GM18505 (cell line): ENCODE data around the gene KRTAP20-4.

Source experiments
- ATAC-seq: cut with Tn5 transposase; IDR thresholded peaks from one replicate; pipeline ENCODE4 v1.9.1; 2021; ENCODE audit not compliant: unreplicated experiment
- POLR2A ChIP-seq: IDR thresholded peaks from 4 replicates; pipeline ENCODE4 v1.6.1; 2011; ENCODE audit warnings: borderline replicate concordance; ENCODE audit not compliant: insufficient read depth, insufficient read length; ENCODE audit errors: extremely low read depth

KRTAP20-4 gene

DNA sequence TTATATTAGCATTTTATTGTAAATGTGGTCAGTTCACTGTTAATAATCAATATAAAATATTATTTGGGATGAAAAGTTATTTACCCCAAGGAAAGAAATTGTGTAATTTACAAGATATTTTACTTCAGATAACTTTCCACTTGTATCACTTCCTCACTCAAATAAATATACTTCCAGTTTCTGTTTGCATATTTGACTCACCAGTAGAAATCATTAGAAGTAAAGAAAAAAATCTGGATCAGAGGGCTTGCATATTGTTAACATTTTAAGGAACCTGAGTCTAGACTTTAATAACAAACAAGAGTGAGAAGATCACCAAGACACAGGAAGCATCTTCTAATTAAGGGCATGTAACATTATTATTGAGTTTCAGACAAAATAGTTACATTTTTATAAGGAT, 347 bp upstream of the KRTAP20-4 start:
- no peak for TF ChIP-seq POLR2A

DNA sequence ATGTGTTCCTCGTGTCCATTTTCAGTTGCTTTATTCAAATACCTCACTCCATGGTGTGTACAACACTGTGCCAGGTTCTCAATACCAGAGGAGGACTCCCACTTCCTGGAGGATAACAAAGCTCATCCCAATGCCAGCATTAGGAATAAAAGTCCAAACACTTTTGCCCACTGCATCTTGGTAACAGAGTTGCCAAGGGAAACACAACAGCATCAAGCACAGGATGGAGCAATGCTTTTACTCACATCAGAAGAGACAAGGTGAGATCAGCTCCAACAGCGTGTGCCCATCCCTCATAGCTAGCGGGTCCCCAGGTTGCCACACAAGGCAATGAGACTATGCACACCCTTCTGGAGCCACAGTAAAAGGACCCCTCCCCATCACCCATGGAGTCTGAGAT, 2.9 kb downstream of the KRTAP20-4 start:
- TF ChIP-seq POLR2A, result no peak
- ATAC-seq, result no peak

More for the DNA sequence above, 347 bp upstream of the KRTAP20-4 start:
- no peak for ATAC-seq

DNA sequence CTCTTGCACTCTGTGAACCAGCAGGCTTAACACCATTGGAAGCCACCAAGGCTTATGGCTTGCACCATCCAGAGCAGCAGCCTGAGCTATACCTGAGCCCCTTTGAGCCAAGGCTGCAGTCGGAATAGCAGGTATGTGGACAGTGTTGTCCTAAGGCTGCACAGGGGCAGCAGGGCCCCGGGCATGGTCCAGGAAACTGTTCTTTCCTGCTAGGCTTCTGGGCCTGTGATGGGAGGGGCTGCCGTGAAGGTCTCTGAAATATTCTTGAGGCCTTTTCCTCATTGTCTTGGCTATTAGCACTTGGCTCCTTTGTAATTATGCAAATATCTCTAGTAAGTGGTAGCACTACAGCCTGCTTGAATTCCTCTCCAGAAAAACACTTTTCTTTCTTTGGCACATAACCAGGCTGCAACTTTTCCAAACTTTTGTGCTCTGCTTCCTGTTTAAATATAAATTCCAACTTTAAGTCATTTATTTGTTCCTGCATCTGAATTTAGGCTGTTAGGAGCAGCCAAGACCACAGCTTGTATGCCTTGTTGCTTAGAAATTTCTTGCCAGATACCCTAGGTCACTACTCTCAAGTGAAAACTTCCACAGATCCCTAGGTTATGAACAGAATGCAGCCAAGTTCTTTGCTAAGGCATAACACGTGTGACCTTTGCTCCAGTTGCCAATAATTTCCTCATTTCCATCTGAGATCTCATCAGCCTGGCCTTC, 5.2 kb downstream of the KRTAP20-4 start:
- no peak for ATAC-seq
- no peak for TF ChIP-seq POLR2A

DNA sequence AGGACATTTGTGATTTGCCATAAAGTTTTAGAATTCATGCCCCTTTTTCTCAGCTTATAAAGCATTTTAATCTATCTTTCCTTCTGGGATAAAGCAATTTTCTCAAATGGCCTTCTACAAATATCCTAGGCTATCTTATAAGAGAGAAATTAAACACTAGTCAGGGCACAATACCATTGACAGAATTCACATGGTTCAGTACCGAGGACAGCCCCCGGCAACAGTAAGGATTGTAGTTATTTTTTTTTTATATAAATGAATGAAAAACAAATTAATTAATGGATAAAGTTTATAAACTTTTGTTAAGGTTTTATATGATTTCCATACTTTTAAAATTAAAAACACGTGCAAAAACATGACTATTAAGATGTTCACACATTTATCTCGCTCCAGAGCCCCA, 7.7 kb downstream of the KRTAP20-4 start:
- no peak for ATAC-seq
- TF ChIP-seq POLR2A, result no peak

DNA sequence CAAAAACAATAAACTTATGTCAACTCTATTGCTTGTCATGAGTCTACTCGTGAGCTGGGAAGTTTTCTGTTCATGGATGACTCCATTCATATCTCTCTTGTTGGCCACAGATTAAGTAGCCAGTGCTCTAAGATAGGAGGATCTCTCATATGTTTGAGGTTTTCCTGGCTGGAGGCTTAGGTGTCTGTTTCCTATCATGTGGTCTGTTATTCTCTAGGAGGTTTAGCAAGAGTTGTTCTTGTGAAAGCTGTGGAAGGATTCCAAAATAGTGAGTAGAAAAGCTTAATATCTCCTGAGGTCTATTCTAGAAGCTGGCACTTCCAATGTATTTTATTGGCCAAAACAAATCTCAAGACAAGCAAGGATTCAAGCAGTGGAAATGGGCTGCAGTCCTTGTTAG, 8.8 kb downstream of the KRTAP20-4 start:
- no peak for ATAC-seq
- TF ChIP-seq POLR2A, result no peak

DNA sequence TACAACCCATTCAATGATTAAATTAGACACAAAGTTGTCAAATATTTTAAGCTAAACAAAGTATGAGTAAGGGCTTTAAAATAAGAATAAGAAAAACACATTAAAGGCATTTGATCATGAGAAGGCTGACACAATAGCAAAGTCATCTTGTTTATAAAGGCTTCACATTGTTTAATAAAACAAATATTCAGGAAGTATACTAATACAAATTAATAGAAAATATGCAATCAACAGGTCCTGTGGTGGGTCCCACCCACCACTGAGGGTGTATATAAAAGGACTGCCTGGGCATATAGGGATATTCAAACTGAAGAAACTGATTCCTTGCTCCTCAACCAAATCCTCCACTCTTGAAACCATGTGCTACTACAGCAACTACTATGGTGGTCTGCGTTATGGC, 14.5 kb downstream of the KRTAP20-4 start, which contains the start of gene KRTAP20-2:
Gene KRTAP20-2, plus strand, starts transcription at position 301 of the 400 bp plus-strand sequence. Its CDS starts 58 bp downstream, at position 359.
- no peak for ATAC-seq
- TF ChIP-seq POLR2A, result no peak

DNA sequence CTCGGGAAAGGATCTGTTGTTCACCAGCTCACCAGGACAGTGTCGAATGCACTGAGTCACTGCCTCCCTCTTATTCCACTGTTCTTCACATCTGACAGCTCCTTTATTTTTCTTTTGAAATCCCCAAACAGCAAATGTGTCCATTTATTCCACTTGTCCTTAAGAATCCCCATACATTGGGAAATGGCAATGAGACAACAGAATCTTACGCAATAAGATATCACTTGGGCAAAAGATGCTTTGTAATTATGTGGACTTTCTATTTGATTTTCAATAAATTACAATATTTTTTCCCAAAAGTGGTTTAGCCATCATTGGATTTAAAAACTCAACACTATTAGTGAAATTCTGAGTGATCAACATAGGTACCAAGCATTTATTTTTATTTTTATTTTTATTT, 18.3 kb downstream of the KRTAP20-4 start:
- no peak for ATAC-seq
- TF ChIP-seq POLR2A, result no peak

DNA sequence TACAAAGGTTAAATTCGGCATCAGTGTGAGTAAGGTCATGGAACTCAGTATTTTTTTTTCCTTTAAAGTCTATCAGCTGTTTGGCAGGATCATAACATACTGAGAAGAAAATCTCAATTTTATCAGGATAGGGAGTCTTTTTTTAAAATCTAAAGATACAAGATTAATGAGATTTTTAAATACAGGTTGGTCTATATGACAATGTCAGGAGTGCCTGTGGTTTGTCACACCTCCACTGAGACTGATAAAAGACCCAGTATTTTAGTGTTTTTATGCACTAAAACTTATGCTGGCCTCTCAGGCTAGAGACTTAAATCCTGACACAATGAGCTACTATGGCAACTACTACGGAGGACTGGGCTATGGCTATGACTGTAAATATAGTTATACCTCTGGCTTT, 22.1 kb downstream of the KRTAP20-4 start, which contains the start of gene KRTAP20-3:
Gene KRTAP20-3, plus strand, starts transcription at position 301 of the 400 bp plus-strand sequence.
- no peak for TF ChIP-seq POLR2A
- no peak for ATAC-seq

DNA sequence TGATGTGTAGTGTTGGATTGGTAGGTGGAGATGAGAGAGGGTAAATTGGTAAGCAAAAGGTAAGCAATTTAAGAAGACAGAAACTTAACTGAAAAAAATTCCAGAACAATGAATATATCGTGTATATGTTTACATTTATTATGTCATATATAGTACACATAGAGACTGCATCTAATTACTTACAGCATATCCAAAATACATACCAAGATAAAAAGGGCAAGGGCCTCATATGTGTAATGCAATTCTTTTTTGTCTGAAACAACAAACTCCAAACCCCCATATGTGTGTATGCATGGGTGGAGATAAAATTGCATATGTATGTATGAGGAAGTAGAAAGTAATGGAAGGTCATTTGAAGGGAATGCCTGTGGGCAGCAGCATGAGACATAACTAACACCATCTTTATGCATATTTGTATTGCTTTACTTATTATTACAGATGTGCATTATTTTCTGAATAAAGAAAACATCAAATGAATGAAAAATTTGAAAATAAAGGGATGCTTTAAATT, 26.5 kb downstream of the KRTAP20-4 start:
- no peak for TF ChIP-seq POLR2A
- ATAC-seq, result no peak

DNA sequence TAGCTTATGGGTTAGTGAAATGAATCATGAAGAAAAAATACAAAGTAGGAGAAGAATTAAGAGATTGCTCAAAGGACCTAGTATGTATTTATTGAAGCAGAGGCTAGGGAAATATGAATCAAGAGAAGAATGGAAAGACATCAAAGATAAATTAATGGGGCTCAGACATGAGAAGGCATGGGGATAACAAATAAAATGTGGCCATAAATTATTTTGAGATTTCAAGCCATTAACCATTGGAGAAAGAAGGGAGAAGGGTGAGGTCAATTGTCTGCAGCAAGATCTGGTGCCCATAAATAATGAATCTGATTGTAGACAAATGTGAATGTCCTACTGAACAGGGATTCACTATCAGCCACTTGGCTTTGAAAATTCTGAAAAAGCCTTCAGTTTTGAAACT, 32.5 kb downstream of the KRTAP20-4 start:
- TF ChIP-seq POLR2A, result no peak

DNA sequence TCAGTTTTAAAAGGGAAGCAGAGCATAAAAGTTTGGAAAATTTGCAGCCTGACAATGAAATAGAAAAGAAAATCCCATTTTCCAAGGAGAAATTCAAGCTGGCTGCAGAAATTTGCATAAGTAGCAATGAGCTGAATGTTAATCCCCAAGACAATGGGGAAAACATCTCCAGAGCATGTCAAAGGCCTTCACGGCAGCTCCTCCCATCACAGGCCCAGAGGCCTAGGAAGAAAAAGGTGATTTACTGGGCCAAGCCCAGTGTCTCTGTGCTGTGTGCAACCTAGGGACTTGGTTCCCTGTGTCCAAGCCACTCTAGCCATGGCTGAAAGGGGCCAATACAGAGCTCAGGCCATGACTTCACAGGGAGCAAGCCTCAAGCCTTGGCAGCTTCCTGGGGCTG, 48.3 kb downstream of the KRTAP20-4 start:
- no peak for ATAC-seq
- no peak for TF ChIP-seq POLR2A

More for the DNA sequence above, 32.5 kb downstream of the KRTAP20-4 start:
- no peak for ATAC-seq
